Activated CD4-positive, alpha-beta T cell treated with anti-CD3 and anti-CD28 coated beads for 1 hour (primary cell): ENCODE data around the gene ATP2A3.
"Not testable (repeated sequence)": the region's sequence is repeated elsewhere in the genome, so short reads cannot be mapped to it uniquely, and the experiment has no call there.

Source experiments
- DNase-seq: peaks from one replicate; pipeline ENCODE4 v3.0.0-alpha.2; 2020

The ATP2A3 gene

DNA sequence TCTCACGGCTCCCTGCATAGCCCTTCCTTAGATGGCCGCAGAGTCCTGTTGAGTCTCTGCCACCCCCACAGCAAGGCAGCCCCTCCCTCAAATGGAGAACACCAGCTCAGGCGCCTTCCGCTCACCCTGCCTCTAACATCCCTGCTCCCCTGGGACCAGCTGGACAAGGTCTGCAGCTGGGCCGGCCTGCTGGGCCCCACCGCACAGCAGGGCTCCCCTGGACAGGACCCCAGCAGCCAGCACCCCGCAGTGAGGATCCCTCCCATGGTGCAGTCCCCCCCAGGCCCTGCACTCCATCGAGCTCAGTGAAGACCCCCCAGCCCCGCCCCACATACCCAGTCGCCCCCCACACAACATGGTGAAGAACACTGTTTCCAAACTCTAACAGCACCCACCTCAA, 10.2 kb downstream of the ATP2A3 start:
- DNase-seq: no peak

DNA sequence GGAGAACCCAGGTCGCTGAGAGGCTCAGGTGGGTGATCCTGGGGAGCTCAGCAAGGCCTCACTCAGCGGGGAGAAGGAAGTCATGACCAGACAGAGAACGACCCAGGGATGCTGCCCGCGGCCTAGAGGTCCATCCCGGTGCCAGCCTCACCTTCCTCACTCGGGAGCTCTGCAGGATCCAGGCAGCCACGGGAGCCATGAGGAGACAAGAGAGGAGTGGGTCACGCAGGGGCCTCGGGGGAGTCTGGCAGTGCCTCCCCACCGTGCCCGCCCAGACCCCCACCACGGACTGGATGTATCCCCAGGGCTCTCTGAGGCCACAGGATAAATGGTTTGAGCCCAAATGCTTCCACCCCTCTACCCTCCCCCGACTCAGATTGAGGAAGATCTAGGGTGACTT, 10.7 kb downstream of the ATP2A3 start:
- no peak for DNase-seq

DNA sequence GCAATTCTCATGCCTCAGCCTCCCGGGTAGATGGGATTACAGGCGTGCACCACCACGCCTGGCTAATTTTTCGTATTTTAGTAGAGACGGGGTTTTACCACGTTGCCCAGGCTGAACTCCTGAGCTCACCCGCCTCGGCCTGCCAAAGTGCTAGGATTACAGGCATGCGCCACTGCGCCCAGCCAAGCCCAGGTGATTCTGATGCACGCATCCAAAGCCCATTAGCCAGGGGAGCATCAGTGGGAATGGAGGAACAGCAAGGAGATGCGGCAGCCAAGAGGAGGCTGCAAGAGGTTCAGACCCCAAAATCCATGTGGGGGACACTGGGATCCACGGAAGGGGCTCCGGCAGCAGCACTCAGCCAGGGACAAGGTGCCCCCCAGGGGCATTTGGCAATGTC, 12.1 kb downstream of the ATP2A3 start:
- no peak for DNase-seq

DNA sequence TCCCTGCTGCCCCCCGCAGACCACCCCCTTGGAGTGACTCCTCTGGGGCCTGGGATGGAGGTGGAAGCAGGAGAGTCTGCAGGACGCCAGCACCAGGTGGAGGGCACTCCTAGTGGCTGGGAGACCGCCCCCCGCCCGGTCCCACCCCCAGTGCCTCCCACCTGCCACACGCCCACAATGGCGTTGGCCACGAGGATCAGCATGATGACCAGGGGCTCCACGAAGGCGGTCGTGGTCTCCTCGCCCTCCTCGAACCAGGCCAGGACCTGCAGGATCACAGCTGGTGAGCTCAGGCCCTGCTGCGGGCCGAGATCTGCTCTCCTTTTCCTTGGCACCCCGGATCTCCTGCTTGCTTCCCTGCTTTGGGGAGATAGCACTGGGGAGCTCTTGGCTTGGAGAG, 12.8 kb downstream of the ATP2A3 start:
- no peak for DNase-seq

DNA sequence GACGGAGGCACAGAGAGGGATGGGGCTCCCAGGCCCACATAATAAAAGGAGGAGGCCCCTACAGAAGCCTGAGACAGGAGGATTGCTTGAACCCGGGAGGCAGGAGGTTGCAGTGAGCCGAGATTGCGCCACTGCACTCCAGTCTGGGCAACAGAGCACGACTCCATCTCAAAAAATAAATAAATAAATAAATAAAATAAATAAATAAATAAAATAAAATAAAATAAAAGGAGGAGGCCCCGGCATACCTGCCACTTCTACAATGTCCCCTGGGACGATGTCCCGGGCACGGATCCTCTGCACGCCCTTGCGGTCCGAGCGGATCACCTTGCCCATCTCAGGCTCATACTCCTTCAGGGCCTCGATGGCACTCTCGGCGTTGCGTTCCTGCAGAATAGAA, 13.2 kb downstream of the ATP2A3 start:
- DNase-seq: no peak

DNA sequence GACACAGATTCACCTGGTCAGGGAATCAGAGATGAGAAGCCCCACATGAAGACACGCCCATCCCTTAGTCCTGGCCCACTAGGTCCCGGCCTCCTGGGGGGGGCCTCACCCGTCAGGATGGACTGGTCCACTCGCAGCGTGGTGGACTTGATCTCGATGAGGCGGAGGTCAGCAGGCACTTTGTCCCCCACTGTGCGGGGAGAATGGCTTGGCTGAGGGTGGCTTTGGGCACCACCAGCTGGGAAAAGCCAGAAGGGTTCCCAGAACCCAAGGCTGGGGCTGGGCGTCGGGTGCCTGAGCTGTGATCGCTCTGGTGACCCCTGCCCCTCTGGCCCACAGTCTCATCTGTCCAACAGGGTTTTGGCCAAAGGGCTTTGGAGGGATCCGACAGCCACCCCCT, 13.7 kb downstream of the ATP2A3 start:
- DNase-seq: no peak

DNA sequence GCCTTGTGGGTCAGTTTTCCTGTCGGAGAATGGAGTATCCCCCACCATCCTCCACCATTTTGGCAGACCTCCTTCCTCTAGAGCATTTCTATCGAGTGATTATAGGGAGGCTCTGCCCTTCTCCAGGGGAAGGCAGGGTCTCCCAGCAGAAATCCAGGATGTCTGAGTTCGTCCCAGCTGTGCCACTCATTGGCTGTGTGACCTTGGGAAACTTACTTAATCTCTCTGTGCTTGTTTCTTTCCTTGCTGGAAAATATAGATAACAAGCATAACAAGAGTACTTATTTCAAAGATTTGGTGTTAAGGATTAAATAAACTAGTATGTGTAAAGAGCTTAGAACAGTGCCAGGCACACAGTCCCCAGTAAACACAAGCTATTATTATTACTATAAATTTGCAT, 14.8 kb downstream of the ATP2A3 start:
- DNase-seq: no peak

DNA sequence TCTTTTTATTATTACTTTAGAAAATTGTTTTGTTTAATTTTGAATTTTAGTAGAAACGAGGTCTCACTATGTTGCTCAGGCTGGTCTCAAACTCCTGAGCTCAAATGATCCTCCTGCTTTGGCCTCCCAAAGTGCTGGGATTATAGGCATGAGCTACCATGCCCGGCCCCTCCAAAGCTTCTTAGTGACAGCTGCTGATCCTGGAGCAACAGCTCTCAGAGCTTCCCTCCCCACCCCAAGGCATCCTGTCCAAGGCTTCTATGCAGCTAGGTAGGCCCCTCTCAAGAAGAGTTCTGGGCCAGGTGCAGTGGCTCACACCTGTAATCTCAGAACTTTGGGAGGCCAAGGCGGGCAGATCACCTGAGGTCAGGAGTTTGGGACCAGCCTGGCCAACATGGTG, 15.7 kb downstream of the ATP2A3 start:
- not testable (repeated sequence) for DNase-seq

DNA sequence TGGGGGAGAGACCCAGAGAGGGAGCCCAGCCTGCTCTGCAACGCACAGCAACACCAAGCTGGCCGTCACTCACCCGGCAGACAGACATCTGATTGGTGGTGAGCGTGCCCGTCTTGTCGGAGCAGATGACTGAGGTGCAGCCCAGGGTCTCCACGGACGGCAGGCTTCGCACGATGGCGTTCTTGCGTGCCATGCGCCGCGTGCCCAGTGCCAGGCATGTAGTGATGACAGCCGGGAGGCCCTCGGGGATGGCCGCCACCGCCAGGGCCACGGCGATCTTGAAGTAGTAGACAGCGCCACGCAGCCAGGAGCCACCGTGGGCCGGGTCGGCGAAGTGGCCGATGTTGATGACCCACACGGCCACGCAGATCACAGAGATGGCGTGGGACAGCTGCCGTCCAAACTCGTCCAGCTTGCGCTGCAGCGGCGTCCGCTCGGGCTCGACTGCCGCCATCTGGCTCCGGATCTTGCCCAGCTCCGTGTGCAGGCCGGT, 16.9 kb downstream of the ATP2A3 start:
- DNase-seq: no peak

DNA sequence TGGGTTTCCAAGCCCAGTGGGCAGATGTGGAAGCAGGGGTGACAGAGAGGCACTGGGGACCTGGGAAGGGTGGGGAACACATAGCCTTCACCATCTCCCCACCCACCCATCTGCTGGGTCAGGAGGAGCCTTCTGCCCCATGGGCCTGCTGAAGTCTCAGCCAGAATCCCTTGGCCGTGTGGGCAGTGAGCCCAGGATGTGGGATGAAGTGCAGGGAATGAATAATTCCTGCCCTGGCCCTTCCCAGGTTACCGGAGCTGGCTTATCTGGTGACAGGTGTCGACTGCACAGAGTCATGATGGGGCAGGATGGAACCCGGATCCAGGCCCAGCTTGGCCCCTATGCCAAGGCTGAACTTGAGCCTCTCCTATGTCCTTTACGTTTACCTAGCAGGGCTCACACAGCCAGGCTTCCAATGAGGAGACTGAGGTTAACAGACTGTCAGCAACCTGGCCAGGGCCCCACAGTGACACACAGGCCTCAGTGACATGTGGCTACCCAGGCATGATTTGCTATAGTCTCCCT, 17.5 kb downstream of the ATP2A3 start:
- no peak for DNase-seq

DNA sequence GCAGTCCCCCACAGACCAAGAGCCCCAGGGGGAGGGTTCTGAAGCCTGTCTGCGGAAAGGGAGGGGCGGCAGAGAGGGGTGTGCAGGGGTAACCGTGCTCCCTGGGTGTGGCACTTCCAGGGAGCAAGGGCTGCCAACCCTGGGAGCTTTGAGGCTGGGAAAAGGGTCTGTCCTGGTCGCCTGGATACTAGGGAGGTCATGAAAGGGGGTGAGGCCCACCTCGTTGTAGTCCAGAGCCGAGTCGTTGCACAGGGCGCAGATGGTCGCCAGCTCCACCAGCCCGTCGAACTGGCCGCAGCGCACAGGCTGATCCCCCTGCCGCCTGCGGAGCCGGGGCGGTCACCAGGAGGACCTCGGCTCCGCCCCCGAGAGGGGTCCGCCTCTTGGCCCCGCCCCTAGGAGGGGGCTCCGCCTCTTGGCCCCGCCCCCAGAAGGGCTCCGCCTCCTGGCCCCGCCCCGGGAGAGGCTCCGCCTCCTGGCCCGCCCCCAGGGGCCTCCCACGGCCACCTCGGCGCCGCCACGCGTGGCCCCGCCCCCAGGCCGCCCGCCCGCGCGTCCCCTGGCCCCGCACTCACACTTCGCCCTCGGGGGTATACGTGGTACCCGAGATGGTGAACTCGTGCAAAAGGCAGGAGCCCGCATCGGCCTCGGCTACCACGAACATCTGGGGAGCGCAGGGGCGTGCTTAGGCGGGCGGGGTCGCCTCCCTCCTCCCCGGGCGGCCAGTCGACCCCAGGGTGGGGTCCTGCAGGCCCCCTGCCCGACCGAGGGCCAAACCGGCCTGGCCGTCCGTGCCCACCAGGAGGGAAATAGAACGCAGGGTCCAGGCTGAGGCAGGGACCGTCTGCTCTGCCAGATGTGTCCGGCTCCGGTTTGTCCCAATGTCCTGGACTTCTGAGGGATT, 19.5 kb downstream of the ATP2A3 start:
- peak; percentile 29 for DNase-seq

DNA sequence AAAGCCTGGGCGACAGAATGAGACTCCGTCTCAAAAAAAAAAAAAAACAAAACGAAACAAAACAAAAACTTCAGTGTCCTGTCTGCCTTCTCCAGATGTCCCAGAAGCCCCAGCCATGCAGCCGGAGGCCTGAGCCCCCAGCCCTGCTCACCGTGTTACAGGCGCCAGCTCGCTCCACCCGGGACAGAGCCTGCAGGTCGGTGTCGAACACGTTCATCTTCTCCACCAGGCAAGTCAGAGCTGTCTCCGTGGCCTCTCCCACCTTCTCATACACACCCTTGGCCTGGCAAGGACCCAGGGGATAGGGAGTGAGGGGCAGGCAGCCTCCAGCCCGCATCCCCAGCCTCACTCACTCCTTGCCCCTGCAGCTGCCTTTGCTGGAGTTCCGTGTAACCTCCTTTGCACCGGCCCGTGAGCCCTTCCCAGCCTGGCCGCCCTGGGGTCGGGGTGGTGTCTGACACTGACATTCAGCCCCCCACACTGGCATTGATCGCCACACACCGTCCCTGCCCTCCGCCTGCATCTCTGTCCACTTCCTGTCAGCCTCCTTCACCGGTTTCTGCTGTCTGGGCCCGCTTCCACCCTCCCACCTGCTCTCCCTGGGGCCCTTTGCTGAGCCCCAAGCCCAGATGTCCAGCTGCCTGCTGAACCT, 20.9 kb downstream of the ATP2A3 start:
- no peak for DNase-seq

DNA sequence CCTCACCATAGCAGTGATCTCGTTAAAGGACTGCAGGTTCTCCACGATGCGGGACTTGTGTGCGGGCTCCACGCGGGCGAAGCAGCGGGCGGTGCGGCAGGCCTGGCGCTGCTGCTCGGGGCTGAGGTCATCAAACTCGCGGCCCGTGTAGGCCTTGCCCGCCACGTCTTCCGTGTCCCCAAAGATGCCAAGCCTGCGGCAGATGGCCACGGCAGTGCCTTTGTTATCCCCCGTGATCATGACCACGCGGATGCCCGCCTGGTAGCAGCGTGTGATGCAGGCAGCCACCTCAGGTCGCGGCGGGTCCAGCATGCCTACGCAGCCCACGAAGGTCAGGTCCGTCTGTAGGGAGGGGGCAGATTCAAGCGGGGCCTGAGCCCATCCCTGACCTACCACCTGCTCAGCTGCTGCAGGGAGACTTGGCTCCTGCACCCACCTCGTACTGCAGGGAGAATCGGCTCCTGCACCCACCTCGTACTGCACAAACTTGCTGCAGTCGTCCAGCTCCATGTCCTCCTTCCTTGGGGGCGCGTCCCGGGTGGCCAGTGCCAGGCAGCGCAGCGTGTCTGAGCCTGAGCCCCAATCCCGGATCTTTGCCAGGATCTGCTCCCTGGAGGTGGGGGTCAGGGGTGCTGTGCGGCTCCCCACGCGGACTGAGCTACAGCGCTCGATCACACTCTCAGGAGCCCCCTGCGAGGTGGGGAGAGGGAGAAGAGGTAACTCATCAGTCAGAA, 23.1 kb downstream of the ATP2A3 start:
- DNase-seq: no peak

DNA sequence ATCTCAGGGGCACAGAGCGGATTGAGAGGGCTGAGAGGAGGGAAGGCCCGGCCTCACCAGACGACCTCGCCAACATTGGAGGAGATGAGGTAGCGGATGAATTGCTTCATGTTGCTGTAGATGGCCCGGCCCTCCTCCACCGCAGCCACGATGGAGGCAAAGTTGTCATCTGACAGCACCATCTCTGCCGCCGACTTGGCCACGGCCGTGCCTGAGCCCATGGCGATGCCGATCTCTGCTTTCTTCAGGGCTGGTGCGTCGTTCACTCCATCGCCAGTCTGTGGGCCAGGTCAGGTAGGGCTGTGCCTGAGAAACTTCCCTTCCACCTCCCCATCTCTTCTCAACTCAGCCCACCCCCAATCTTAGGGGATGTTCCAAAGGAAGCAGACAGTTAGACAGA, 26.9 kb downstream of the ATP2A3 start:
- DNase-seq: no peak

DNA sequence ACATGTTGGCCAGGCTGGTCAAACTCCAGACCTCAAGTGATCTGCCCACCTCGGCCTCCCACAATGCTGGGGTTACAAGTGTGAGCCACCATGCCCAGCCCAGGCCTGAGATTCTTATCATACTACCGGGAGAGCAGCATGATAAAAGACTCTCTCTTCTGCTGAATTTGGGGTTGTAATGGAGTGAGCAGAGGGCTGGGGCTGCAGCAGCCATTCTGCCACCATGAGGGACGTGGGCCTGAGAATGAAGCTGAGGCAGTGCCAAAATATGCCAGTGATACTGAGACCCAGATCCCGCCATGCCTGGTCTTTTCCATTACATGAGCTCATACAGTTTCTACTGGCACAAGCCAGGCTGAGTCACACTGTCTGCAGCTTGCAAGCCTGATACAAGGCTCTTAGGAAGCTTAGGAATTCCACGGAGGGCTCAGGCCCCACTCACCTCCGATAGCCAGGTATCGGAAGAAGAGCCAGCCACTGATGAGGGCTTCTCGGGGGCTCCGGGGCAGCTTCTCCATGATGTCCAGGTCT, 28.3 kb downstream of the ATP2A3 start:
- DNase-seq: no peak

DNA sequence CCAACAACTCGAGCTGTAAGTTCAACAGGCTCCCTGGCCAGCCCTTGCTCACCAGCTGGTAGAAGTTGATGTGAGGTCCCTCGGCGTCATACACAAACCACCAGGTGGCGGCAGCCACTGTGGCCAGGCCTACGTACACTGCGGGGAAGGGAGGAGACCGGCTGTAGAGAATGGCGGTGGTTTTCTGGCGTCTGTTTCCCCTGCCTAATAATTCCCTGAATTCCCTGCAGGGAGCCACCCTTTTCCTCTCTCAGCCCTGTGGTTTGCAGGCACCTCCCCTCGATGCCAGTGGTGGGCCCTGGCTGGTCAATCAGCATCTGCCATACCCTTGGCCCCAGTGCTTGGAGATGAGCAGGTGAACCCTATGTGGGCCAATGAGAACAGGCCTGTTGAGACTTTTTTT, 29.1 kb downstream of the ATP2A3 start:
- DNase-seq: no peak

DNA sequence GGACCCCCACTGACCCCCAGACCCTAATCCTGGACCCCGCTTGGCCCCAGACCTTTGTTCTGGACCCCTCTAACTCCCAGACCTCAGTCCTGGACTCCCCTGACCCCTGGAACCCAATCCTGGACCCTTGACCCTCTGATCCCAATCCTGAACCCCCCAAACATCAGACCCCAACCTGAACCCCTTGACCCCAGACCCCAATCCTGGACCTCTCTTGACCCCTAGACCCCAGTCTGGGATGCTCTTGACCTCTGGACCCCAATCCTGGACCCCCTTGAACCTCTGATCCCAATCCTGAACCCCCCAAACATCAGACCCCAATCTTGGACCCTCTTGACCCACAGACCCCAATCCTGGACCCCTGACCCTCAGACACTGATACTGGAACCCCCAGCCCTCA, 34.5 kb downstream of the ATP2A3 start:
- DNase-seq: no peak

DNA sequence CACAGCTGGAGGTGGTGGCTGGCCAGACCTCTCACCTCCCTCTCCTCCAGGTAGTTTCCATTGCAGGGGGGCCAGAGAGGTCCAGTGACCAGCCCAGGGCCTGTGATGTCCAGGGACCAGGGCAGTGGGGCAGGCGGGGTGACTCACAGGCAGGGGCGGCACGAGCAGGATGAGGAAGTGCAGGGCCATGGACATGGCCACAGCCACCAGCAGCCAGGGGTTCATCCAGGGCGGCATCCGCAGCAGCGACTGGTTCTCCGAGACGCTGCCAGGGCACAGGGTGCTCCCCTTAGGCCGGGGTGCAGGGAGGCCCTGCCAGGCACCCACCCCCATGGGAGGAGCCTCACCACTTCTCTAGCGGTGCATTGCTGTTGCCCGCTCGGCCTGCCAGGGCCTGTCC, 35.1 kb downstream of the ATP2A3 start:
- DNase-seq: no peak

DNA sequence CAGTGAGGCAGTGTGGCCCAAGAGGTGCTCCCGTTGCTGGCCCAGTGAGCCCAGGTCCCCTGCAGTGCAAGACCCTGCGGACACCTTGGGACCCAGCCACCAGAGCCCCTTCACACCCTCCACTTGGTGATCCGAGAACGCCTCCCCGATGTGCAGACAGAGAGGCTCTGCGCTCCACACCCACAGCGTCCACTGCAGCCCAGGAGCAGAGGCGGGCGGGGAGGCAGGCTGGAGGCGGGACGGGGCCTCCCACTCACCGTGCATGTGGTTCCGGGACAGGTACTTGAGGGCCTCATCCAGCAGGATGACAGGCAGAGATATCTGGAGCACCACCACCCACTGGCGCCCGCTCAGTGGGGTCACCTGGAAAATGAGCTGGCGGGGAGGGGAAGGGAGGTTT, 35.8 kb downstream of the ATP2A3 start:
- no peak for DNase-seq

DNA sequence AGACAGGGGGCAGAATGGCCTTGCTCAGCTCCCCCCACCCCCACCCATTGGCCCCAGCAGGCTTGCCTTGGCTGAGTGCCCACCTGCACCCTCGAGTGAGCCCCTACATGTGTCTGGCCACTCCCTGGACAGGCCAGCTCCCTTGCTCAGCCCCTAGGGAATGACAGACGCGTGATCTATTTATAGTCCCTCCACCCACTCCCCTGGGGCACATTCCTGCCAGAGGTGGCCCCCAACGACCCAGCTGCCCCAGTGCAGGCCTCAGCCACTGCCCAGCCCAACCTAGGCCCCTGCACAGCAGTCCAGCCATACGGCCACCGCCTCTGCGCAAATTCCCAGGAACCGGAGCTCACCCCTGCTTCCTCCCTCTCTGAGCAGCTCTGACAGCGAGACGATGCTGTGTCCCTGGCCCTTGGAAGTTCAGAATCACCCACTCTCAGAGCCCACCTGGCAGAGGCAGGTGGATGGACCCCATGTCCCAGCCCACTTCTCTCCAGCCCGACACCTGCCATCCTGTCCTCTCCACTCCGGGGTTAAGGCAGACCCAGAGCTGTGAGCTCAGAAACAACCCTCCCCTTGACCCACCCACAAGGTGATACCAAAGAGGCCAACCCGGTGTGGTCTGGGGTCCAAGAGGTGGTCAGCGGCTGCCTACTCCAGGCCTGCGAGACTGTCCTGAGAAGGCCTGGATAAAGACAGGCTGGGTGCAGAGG, 36.5 kb downstream of the ATP2A3 start:
- no peak for DNase-seq

DNA sequence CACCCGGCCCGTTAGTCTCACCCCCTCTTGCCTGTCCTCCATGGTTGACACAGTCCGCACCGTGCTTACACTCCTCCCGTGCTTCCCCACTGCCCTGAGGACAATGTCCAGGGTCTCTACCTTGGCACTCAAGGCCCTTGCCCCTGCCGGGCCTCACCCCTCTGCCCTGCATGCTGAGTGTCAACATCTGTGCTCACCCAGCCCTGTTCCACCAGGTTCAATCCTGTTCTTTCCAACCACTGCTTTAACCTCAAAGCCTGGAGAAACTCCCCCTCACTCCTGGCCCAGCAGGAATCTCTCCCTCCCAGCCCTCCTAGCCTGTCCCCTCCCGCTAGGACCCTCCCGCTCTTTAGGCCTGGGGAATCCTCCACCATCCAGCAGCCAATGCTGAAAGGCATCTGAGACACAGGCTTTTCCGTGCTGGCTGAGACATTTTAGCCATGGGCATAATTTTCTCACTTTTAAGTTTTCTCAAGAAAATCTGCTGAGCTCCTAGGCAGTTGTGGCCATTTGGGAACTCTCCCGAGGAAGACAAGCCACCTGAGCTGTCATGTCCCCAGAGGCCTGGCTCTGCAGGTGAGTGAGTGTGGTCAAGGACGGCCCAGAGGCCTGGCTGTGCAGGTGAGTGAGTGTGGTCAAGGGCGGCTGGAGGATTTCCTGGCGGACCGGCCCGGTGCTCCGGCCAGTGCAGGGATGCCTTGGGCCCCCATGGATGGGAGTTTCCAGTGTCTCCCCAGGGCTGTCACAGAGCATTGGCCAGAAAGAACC, 37.2 kb downstream of the ATP2A3 start:
- DNase-seq: no peak
